Measurements from ENCODE around the gene CNN2. TPM values are rescaled to one million over a fixed set of nuclear protein-coding genes. Genes with fewer than 3 reads are reported as not detected.

Gene CNN2
- polyA plus RNA-seq, 3 donors: 69.9 to 213 (median 144) TPM

DNA sequence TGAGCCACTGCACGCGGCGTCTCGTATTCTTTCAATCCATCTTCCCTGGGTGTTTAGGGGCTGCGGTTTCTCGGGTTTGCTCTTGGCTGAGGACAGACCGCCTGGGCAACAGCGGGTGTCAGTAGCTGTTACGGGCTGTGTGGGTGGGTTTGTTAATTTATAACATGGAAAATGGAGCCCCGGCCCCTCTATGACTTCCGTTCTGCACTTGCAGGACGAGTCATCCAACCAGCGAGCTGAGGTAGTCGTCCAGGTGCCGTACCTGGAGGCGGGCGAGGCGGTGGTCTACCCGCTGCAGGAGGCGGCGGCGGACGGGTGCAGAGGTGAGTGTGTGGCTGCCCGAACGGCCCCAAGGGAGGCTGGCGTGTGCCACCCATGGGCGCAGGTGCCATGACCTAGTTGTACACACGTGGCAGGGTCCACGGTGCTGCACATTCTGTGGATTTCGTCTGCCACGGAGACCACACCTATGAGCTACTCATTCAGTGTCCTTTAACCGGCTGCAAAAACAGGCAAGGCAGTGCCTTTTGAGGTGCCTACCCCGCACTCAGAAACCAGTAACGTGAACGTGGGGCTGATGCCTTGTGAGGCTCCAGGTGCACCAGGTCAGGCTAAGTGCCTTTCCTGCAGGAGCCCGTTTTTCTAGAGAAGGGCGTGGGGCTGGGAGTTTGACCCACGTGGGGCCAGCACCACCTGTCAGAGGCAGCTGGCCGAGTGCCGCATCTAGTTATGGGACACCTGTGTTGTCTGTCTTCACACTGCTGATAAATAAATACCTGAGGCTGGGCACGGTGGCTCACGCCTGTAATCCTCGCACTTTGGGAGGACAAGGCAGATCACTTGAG lies 57.8 kb downstream of the CNN2 start:
- H3K36me3 Mint-ChIP-seq: peaks cover 50 to 79% of the 10 kb centered on the region in 2 donors

More for the DNA sequence above, 57.8 kb downstream of the CNN2 start:
- Histone ChIP-seq H3K27ac (ENCODE audit: low read depth in 1 of 2, low read length in 2 of 2) (peak overlapping the region in 1 of 2 donors; percentile 97), H3K79me2 (ENCODE audit: insufficient read depth, low read length) (peaks cover 72% of the 10 kb centered on the region), H4K20me1 (ENCODE audit: insufficient read depth, low read length) (peaks cover 98% of the 10 kb centered on the region), H2AFZ (ENCODE audit: insufficient read depth, low read depth, low read length, poor library complexity, severe bottlenecking) (no peak overlapping the region), H3K4me1 (ENCODE audit: control insufficient read depth in 1 of 2, insufficient read depth in 2 of 2, low read length in 2 of 2) (peaks cover 62 to 88% of the 10 kb centered on the region in 2 donors), H3K27me3 (ENCODE audit: control insufficient read depth in 2 of 2, insufficient read depth in 2 of 2, low read length in 2 of 2) (no peaks in the 10 kb centered on the region), H3K9me3 (replicated peaks in 1 of 2; ENCODE audit: control insufficient read depth in 1 of 2, insufficient read depth in 1 of 2, low read length in 2 of 2) (no peaks in the 10 kb centered on the region), H3K9ac (ENCODE audit: insufficient read depth, low read length, poor library complexity, severe bottlenecking) (no peak overlapping the region), H3K36me3 (replicated peaks in 1 of 2; ENCODE audit: control insufficient read depth in 1 of 2, insufficient read depth in 2 of 2, low read length in 2 of 2) (peaks cover 79 to 83% of the 10 kb centered on the region in 2 donors), H3K4me3 (replicated peaks in 1 of 3; ENCODE audit: low read depth in 2 of 3, low read length in 3 of 3) (no peak overlapping the region), H3K4me2 (replicated peaks; ENCODE audit: extremely low read depth, low read length, poor library complexity, severe bottlenecking) (no peak overlapping the region)
- Mint-ChIP-seq H3K27me3 (ENCODE audit: low read depth in 3 of 3) (peaks cover 0 to 5% (median 0%) of the 10 kb centered on the region in 3 donors), H3K4me1 (peaks cover 60% of the 10 kb centered on the region), H3K27ac (peak overlapping the region in 4 of 7 donors; percentile 36 to 89 (median 74)), H3K9me3 (no peaks in the 10 kb centered on the region), H3K4me3 (no peak overlapping the region)
- DNase-seq: no peak
- intact Hi-C loops (cut with micrococcal nuclease): no loop called here
- no peak for TF ChIP-seq CTCF (IDR thresholded peaks at IDR 0.05)
- 95% methylated on average over 29 of the region's 43 CpGs for WGBS (ENCODE audit: insufficient coverage)

All from CD14-positive monocyte (primary cell).